GM19240 (cell line): Measurements from ENCODE around the gene TIGD3.

Experiments
- DNase-seq: peaks from one replicate; pipeline ENCODE4 v3.0.0; 2011; ENCODE audit warnings: low spot score; ENCODE audit not compliant: insufficient read length

The TIGD3 gene

DNA sequence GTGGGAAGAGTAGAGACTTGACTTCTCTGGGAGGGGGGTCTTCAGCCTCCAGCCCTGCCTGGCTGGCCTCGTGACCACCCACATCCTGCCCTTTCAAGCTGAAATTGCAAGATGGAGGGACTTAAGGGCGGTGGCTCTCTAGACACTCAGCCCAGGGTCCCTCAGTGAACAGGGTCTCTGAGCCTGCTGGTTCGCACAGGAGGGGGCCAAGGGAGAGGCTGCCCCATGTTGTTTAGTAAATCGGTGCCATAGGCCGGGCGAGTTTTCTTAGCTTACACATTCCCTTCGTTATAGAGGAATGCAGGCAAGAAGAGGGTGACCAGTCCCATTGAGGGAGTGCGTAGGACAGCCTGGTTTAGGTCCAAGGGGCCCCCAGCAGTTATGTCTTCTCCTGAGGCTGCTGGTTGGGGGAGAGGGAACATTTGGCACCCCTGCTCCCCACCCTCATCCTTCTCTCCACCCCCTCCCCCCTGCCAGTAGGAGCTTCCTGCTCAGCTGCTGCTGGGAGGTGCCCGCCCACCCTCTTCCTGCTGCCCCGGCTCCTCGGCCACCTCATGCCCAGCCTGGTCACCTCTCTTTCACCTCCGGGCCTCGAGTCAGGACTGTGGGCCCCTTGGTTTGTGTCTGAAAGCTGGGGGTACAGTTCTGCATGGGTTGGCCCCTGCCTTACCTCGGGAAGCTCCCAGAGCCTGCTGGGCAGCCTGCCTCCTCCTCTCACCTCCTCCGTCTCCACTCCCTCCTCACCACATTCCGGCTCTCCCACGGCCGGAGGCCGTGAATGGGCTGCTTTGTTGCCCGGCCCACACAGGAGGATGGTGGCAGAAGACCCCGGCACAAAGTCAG is 35.8 kb downstream of the TIGD3 start:
- no peak for DNase-seq

DNA sequence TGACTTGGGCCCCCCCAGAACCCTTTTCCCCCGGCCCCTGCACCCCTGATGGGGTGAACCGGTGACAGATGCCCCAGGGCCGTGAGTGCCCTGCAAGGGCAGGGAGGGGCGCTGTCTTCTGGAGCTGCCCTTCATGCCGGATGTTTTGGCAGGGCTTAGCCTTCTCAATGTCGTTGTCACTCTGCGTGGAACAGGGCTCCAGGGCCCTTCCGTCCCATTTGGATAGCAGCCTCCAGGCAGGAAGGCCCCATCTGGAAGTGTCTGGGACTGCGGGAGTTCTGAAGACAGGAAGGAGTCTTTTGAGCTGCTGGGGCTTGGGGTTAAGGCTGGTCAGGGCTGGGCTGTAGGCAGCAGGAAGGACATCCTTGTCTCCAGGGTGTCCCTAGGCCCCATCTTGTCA is 36.4 kb downstream of the TIGD3 start:
- DNase-seq: no peak

DNA sequence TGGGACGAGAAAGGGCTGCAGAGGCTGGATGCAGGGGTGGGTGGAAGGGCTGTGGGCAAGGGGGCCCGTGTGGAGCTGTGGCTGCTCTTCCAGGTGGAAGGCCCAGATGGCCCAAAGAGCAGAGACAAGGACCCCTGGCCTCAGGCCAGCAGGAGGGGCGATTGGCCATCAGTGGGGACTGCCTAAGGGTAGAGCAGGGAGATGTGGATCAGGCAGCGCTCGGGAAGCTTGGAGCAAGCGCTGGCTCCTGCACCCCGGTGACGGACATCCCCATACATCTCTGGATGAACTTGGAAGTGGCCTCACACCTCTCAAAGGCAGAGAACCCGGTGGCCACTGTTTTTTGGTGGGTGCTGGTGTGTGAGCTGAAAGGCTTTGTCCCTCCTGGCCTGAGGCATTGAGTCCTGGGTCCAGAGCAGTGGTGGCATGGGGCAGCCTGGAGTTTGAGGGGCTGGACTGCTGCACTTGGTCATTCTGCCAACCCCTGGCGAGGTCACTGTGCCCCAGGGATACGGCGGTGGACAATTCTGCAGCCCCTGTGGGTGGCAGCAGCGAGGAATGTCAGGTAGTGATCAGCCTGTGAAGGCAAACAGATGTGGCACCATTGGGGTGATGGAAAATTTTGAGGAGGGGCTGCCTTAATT is 37.8 kb downstream of the TIGD3 start:
- DNase-seq: no peak

DNA sequence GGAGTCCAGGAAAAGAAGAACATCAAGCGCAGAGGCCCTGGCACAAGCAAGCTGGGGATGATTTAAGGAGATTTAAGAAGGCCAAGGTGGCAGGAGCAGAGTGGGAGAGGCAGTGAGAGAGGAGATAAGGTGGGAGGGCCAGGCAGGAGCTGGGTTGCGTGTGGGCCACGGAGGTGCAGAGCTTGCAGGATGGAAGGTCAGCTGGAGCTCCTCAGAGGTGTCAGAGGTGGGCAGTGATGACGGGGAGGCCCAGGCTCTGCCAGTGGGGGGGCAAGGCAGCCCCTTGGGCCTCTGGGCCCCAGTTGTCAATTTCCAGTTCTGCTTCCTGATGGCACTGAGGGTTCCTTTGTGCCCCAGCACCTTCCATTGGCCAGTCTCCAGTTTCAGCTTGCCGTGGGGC is 38.3 kb downstream of the TIGD3 start:
- no peak for DNase-seq

DNA sequence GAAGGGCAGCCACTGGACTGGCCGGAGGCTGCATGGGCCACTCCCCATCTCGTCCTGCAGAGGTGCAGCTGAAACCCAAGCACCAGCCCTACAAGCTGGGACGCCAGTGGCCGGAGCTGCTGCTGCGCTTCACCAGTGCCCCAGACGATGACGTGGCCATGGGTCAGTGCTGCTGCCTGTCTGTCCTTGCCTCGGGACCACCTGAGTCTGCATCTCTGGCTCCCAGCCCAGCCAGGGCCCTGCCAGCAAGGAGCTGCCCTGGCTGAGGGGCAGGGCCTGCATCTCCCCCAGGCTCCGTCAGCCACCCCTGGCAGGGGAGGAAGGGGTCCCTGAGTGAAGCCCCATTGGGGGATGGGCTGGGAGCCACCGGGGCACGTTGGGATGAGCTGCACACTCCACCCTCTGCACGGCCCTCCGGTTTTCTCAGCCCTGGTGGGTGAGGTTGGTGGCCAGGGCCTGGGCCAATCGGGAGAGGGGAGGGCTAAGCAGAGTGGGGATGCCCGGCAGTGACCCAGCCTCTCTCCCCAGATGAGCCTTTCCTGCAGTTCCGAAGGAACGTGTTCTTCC is 39.0 kb downstream of the TIGD3 start:
- DNase-seq: no peak

DNA sequence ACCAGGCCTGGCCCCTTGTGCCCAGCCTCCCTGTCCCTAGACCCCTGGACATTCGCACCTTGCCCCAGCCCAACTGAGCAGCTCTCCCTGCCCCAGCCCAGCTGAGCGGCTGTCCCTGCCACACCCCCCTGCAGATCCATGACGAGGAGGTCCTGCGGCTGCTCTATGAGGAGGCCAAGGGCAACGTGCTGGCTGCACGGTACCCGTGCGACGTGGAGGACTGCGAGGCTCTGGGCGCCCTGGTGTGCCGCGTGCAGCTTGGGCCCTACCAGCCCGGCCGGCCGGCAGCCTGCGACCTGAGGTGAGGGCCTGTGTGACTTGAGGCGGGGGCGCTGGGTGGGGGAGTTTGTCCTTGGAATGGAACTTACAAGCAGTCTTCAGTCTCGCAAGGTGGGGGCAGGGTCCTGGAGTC is 39.6 kb downstream of the TIGD3 start:
- no peak for DNase-seq

DNA sequence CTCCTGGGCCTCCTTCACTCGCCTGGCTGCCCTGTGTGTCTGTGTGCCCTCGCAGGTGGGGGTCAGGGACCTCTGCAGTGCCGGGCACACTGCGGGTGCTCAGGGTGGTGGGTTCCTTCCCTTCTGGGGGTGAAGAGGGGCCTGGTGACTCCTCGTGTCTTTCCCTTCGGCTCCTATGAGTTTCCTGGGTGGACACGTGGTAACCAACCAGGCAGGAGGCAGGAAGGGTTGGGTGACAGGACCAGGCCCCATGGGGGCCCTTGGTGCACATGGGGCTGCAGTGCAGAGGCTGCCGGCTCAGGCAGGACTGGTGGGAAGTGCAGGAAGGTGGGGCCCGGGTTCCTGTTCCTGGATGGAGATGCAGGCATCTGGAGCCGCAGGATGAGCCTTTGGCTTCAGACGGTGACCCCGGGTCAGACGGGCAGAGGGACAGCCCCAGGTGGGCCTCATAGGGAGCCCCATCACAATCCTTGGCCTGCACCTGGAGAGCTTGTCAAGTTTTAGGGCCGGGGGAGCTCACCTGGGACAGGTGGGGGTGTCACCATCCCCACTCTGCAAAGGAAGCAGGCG is 41.5 kb downstream of the TIGD3 start:
- DNase-seq: no peak

DNA sequence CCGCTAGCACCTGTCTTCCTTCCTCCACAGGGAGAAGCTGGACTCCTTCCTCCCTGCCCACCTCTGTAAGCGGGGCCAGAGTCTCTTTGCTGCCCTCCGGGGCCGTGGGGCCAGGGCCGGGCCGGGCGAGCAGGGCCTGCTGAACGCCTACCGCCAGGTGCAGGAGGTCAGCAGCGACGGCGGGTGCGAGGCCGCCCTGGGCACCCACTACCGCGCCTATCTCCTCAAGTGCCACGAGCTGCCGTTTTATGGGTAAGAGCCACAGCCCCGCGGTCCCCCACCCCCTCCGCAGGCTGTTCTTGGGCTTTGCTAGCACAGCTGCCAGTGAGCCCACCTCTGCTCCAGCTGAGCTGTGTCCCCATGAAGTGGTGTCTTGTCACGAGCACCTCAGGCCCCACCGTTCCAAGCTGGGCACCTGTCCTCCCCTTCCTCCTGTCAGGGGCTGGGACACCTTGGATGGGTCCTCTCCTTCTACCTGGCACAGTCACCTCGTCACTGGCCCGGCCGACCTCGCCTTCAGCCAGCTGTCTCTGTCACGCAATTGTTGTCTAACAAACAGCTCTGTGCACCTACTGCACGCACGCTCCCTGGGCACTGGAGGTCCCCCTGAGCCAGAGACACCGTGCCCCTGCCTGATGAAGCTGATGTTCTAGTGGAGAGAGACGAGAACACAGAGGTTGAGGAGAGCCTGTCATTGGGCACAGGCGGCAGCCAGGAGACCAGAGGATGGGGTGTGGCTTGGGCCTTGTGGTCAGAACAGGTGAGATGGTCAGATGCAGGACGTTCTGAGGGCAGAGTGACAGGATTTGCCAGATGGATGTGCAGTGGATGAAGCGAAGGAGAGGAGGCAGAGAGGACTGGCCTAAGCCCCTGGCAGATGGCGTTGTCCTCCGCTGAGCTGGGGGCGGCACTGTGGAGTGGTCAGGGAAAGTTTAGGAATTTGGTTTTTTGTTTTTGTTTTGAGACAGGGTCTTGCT is 42.5 kb downstream of the TIGD3 start:
- no peak for DNase-seq

DNA sequence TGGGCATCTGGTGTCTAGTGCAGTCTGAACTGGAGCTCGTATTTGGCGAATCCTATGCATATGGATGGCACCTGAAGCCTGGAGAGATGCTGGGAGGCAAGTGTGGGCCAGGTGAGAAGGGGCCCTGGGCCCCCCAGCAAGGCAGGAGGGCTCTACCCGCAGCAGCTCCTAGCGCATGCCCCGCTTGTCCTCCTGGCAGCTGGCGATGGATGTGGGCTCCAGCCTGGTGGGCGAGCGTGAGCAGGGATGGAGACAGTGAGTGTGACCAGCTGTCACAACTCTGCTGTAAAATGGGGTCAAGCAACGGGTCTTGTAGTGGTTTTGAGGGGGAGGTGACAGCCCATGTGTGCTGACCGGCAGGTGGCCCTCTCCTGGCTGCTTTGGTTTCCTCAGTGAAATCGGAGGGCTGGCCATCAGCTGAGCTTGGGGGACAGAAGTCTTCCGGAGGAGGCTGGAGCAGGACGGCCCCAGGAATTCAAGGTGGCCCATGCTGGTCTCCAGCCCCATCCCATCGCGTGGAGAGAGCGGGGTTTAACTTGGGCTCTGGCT is 43.9 kb downstream of the TIGD3 start:
- no peak for DNase-seq

DNA sequence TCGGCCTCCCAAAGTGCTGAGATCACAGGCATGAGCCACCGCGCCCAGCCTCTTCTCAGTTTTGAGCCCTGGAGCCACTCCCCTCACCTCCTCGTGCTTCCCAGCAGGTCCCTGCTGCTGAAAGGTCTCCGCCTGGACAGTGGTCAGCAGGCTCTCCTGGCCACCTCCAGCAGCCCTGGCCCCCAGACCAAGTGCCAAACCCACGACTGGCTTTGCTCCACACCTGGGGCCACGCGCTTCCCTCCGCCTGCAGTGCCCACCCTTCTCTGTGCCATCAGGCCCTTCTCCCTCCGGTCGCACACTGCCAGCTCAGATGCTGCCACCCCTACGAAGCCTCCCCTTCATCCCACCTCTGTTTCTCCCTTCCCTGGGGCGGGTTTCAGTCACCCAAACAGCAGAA is 44.7 kb downstream of the TIGD3 start:
- DNase-seq: no peak

DNA sequence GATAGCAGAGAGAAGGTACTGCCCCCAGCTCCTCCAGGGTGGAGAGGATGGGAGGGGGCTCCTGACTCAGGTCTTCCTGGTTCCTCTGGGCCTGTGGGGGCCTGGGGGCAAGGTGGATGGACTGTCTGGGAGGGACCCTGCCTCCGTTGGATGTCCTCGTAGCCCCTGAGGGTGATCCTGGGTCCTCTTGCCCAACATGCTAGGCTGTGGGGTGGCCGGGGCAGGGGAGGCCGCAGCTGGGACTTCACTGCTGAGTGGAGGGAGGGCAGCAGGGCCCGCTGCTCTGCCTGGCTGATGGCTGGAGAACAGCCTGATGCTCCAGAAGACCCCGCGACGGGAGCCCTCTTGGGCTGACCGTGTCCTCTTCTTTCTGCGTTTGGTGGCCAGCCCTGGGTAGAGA is 45.3 kb downstream of the TIGD3 start:
- DNase-seq: no peak

DNA sequence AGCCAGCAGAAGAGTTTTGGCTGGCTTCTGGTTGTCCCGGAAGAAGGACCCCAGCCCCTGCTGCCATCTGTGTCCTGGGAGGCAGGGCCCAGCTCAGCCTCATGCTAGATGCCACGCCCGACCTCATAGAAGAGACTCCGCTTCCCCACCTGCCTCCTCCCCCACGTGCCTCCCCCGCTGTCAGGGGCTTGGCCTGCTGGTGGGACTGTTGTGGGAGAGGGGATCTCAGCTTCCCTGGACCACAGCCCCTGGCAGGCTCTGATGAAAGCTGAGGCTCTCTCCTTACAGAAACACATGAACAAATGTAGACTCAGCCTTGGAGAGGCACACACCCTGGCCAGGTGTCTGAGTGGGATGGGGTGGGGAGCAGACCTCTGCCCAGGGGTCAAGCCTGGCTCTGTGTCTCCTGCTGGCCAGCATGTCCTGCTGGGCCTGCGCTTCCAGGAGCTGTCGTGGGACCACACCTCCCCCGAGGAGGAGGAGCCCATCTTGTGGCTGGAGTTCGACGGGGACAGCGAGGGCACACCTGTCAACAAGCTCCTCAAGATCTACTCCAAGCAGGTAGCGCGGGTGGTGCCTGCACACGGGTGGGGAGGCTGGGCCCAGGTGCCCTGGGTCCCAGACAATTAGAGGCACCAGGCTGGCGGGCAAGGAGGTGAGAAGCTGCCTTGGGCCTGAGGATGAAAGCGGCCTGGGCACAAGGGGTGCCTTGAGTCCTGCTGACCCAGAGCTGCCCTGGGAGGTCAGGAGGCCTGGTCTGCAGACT is 45.9 kb downstream of the TIGD3 start:
- no peak for DNase-seq

DNA sequence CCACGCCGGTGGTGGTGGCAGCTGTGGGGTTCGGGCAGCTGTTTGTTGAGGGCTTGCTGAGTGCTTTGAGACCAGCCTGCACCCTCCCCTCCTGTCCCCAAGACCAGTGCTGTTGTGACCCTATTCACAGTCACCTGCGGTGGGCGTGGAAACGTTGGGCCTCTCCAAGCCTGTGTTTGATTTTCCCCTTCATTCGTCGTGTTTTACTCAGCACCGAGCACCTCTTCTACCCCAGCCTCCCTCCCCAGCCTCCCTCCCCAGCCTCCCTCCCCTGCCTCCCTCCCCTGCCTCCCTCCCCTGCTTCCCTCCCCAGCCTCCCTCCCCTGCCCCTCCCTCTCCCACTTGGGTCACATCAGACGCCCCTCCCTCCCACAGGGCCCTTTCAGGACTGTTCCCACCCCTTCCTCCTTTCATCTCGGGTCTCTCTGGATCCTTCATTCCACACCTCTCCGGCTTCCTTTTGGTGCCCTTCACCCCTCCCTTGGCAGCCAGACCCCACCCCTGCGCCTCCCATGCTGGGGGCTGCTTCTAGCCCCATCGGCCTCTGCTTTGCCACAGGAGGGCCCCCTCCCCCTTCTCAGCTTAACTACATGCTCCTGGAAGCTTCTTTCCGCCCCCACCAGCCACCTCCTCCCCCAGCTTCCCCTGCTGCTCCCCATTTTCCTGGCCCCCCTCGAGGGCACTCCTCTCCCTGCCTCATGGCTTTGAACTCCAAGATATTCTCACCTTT is 46.7 kb downstream of the TIGD3 start:
- DNase-seq: no peak

DNA sequence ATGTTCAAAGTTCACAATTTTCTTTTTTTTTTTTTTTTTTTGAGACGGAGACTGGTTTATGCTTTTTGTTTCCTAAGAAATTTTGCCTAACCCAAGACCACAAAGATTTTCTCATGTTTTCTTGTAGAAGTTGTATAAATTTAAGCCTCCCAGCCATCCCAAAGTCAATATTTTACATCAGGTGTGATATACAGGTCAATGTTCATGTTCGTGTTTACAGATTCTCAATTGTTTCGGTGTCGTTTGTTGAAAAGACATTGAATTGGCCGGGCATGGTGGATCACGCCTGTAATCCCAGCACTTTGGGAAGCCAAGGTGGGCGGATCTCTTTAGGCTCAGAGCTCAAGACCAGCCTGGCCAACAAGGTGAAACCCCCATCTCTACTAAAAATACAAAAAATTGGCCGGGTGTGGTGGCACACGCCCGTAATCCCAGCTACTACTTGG is 47.3 kb downstream of the TIGD3 start:
- DNase-seq: no peak

DNA sequence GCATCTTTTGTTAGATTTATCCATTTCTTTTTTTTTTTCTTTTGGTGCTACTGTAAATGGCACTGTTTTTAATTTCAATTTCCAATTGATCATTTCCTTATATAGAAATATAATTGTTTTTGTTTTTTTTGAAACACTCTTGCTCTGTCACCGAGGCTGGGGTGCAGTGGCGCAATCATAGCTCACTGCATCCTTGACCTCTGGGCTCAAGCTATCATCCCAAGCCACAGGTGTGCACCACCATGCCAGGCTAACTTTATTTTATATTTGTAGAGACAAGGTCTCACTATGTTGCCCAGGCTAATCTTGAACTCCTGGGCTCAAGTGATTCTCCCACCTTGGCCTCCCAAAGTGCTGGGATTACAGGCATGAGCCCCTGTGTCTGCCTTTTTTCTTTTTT is 48.2 kb downstream of the TIGD3 start:
- DNase-seq: no peak

DNA sequence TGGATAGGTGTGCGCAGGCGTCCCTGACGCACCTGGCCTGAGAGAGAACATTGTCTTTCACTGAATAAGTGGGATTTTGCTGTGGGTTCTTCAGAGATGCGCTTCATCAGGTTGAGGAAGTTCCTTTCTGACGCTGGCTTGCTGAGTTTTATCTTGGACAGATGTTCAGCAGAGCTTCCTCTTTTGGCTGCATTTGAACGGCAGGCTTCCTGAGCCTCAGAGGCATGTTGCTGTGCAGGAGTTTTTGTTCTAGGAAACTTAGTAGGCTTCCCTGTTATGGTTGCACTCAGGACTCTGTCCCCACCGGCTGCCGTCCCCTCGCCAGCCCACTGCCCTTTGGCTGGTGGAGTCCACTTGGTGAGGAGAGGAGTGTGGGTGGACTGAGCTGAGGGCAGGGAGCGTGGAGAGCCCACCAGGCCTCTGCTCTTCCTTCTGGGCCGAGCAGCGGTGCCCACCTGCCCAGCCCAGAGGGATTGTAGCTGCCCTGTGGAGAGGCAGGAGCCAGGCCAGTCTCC is 49.1 kb downstream of the TIGD3 start:
- DNase-seq: no peak

DNA sequence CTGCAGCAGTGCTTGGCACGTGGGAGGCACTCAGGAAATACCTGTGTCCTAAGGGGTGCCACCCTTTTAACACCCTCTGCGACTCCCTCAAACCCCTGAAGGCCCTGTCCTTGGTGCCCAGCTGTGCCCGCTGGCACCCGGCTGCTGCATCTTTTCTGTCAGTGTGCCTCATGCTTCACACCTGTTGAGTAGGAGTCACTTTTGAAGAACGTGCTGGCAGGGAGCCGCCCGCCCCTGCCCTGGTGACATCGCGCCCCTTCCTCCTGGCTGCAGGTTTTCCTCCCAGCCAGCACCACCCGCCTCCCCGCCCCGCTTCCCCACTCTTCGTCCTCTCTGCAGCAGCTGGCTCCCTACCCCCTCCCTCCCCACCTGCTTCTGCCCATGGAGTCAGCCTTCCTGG is 49.7 kb downstream of the TIGD3 start:
- DNase-seq: no peak

DNA sequence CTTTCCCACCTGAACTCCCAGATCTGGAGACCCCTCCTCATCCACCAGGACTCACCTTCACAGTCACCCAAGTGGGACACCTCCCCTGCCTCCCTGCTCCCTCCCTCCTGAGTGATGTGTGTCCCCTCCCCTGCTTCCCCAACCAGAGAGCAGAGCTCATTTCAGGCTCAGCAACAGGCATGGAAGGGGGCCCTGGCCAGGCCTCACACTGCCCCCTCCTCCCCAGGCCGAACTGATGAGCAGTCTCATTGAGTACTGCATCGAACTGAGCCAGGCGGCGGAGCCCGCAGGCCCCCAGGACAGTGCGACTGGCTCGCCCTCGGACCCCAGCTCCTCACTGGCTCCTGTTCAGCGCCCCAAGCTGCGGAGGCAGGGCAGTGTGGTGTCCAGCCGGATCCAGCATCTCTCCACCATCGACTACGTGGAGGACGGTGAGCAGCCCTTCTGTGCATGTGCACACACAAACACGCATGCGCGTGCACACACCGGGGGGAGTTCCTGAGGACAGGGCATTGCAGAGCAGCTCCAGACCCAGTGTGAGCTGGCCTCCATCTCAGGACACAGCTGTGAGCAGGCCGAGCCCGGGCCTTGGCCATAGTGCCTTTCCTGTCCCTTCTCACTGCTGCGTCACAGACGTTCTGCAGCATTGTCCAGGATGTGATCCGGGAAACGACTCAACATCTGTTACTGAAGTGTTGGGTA is 50.2 kb downstream of the TIGD3 start:
- no peak for DNase-seq
